WTC11 (cell line): ENCODE data around the gene LEF1.

Source experiments
- ATF1 ChIP-seq: sonication (generic); formaldehyde crosslinking; IDR thresholded peaks from 2 replicates; pipeline ENCODE4 v1.8.1; 2023; ENCODE audit warnings: mild to moderate bottlenecking, moderate library complexity, missing genetic modification reagents
- ELF4 ChIP-seq: sonication (generic); formaldehyde crosslinking; IDR thresholded peaks from 2 replicates; pipeline ENCODE4 v1.8.1; 2022; ENCODE audit warnings: low read depth, mild to moderate bottlenecking, moderate library complexity, missing genetic modification reagents
- FOXP1 ChIP-seq: sonication (generic); formaldehyde crosslinking; IDR thresholded peaks from 2 replicates; pipeline ENCODE4 v1.8.0; 2022; ENCODE audit warnings: missing genetic modification reagents, mild to moderate bottlenecking, moderate library complexity, borderline replicate concordance
- JUN ChIP-seq: sonication (generic); formaldehyde crosslinking; IDR thresholded peaks from 2 replicates; pipeline ENCODE4 v1.8.0; 2023; ENCODE audit warnings: mild to moderate bottlenecking, missing genetic modification reagents
- NR1H2 ChIP-seq: sonication (generic); formaldehyde crosslinking; IDR thresholded peaks from 2 replicates; pipeline ENCODE4 v1.9.0; 2021; ENCODE audit warnings: mild to moderate bottlenecking, moderate library complexity, missing genetic modification reagents
- NR3C1 ChIP-seq: sonication (generic); formaldehyde crosslinking; conservative IDR thresholded peaks from 2 replicates; pipeline ENCODE4 v1.8.1; 2023; ENCODE audit warnings: low read depth, mild to moderate bottlenecking, missing genetic modification reagents
- SP1 ChIP-seq: sonication (generic); formaldehyde crosslinking; conservative IDR thresholded peaks from 2 replicates; pipeline ENCODE4 v1.8.1; 2022; ENCODE audit warnings: missing genetic modification reagents
- TCF7 ChIP-seq: sonication (generic); formaldehyde crosslinking; IDR thresholded peaks from 2 replicates; pipeline ENCODE4 v1.8.0; 2022; ENCODE audit warnings: mild to moderate bottlenecking, low read depth, missing genetic modification reagents, moderate library complexity
- TF ChIP-seq, protein P1 (sequence below): fragments of 200-600 bp; IDR thresholded peaks from 2 replicates; pipeline ENCODE4 v1.8.0; 2022; ENCODE audit warnings: antibody characterized with exemption
- TF ChIP-seq, protein P2 (sequence below): sonication (generic); formaldehyde crosslinking; conservative IDR thresholded peaks from 2 replicates; pipeline ENCODE4 v1.8.1; 2022; ENCODE audit warnings: mild to moderate bottlenecking, missing genetic modification reagents
- TF ChIP-seq, protein P3 (sequence below): sonication (generic); formaldehyde crosslinking; IDR thresholded peaks from 2 replicates; pipeline ENCODE4 v1.8.0; 2022; ENCODE audit warnings: mild to moderate bottlenecking, missing genetic modification reagents
- TF ChIP-seq, protein P4 (sequence below): sonication (generic); formaldehyde crosslinking; IDR thresholded peaks from 2 replicates; pipeline ENCODE4 v1.8.0; 2022; ENCODE audit warnings: mild to moderate bottlenecking, missing genetic modification reagents
- TF ChIP-seq, protein P5 (sequence below): sonication (generic); formaldehyde crosslinking; IDR thresholded peaks from 2 replicates; pipeline ENCODE4 v1.8.1; 2022; ENCODE audit warnings: mild to moderate bottlenecking, moderate library complexity, missing genetic modification reagents

DNA sequence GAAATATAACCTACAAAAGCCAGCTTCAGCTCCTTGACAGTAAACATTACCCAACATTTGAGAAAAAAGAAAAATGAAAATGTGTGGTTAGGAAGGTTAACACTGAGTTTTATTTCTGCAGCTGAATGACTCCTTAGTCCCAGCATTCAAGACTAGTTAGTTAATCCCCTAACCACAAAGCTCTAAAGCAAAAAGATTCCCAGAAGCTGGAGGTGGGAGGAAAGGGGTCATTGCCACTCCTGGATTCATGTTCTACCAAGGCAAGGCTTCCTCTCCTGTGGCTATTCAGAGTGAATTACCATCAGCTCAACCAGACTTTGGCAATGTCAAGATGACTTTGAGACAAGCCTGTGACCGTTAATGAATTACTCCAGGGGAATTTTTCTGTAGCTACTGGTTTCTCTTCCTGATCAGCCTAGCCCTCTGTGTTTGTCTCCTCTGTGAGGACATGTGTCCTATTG, 115.5 kb downstream of the LEF1 start:
- TF ChIP-seq TCF7 (CRISPR knock-in tag) (no peak), NR1H2 (CRISPR knock-in tag) (no peak), NR3C1 (CRISPR knock-in tag) (no peak), ELF4 (CRISPR knock-in tag) (no peak), JUN (CRISPR knock-in tag) (no peak), FOXP1 (CRISPR knock-in tag) (no peak), ATF1 (CRISPR knock-in tag) (no peak), SP1 (CRISPR knock-in tag) (no peak)
- TF ChIP-seq, protein P1, sequence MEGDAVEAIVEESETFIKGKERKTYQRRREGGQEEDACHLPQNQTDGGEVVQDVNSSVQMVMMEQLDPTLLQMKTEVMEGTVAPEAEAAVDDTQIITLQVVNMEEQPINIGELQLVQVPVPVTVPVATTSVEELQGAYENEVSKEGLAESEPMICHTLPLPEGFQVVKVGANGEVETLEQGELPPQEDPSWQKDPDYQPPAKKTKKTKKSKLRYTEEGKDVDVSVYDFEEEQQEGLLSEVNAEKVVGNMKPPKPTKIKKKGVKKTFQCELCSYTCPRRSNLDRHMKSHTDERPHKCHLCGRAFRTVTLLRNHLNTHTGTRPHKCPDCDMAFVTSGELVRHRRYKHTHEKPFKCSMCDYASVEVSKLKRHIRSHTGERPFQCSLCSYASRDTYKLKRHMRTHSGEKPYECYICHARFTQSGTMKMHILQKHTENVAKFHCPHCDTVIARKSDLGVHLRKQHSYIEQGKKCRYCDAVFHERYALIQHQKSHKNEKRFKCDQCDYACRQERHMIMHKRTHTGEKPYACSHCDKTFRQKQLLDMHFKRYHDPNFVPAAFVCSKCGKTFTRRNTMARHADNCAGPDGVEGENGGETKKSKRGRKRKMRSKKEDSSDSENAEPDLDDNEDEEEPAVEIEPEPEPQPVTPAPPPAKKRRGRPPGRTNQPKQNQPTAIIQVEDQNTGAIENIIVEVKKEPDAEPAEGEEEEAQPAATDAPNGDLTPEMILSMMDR, result no peak
- TF ChIP-seq, protein P2, sequence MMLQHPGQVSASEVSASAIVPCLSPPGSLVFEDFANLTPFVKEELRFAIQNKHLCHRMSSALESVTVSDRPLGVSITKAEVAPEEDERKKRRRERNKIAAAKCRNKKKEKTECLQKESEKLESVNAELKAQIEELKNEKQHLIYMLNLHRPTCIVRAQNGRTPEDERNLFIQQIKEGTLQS (CRISPR knock-in tag), result no peak
- TF ChIP-seq, protein P3, sequence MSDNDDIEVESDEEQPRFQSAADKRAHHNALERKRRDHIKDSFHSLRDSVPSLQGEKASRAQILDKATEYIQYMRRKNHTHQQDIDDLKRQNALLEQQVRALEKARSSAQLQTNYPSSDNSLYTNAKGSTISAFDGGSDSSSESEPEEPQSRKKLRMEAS (CRISPR knock-in tag), result no peak
- TF ChIP-seq, protein P4, sequence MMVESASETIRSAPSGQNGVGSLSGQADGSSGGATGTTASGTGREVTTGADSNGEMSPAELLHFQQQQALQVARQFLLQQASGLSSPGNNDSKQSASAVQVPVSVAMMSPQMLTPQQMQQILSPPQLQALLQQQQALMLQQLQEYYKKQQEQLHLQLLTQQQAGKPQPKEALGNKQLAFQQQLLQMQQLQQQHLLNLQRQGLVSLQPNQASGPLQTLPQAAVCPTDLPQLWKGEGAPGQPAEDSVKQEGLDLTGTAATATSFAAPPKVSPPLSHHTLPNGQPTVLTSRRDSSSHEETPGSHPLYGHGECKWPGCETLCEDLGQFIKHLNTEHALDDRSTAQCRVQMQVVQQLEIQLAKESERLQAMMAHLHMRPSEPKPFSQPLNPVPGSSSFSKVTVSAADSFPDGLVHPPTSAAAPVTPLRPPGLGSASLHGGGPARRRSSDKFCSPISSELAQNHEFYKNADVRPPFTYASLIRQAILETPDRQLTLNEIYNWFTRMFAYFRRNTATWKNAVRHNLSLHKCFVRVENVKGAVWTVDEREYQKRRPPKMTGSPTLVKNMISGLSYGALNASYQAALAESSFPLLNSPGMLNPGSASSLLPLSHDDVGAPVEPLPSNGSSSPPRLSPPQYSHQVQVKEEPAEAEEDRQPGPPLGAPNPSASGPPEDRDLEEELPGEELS (CRISPR knock-in tag), result no peak
- TF ChIP-seq, protein P5, sequence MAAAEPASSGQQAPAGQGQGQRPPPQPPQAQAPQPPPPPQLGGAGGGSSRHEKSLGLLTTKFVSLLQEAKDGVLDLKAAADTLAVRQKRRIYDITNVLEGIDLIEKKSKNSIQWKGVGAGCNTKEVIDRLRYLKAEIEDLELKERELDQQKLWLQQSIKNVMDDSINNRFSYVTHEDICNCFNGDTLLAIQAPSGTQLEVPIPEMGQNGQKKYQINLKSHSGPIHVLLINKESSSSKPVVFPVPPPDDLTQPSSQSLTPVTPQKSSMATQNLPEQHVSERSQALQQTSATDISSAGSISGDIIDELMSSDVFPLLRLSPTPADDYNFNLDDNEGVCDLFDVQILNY (CRISPR knock-in tag), result no peak
